GM19324 (cell line): Measurements from ENCODE around the gene ADAMTS18.

Experiments used
- ATAC-seq: cut with Tn5 transposase; IDR thresholded peaks from one replicate; pipeline ENCODE4 v1.9.1; 2021; ENCODE audit warnings: mild to moderate bottlenecking, moderate library complexity; ENCODE audit not compliant: unreplicated experiment, low FRiP score

ADAMTS18 gene

GRCh38 chr16:77439106-77439505 lies 4.3 kb upstream of the ADAMTS18 start:
- no peak for ATAC-seq

GRCh38 chr16:77437859-77438258 lies 3.0 kb upstream of the ADAMTS18 start:
- ATAC-seq = no peak

- ATAC-seq = no peak
Observed at GRCh38 chr16:77435272-77435820, 512 bp upstream of the ADAMTS18 start.

- ATAC-seq = no peak
Observed at GRCh38 chr16:77434022-77434529, 758 bp downstream of the ADAMTS18 start.

- ATAC-seq = no peak
Observed at GRCh38 chr16:77433146-77433545, 1.7 kb downstream of the ADAMTS18 start.

GRCh38 chr16:77432264-77432663 lies 2.6 kb downstream of the ADAMTS18 start:
- ATAC-seq = no peak

- ATAC-seq = no peak
Observed at GRCh38 chr16:77430787-77431585, 3.8 kb downstream of the ADAMTS18 start.

- ATAC-seq = no peak
Observed at GRCh38 chr16:77430360-77430759, 4.5 kb downstream of the ADAMTS18 start.

- no peak for ATAC-seq
Observed at GRCh38 chr16:77424871-77425604, 9.8 kb downstream of the ADAMTS18 start.

- no peak for ATAC-seq
Observed at GRCh38 chr16:77422196-77422784, 12.5 kb downstream of the ADAMTS18 start.

- ATAC-seq = no peak
Observed at GRCh38 chr16:77416939-77417480, 17.8 kb downstream of the ADAMTS18 start.

GRCh38 chr16:77414752-77415231 lies 20.0 kb downstream of the ADAMTS18 start:
- no peak for ATAC-seq

- no peak for ATAC-seq
Observed at GRCh38 chr16:77410449-77410848, 24.4 kb downstream of the ADAMTS18 start.

- ATAC-seq = no peak
Observed at GRCh38 chr16:77409311-77409710, 25.5 kb downstream of the ADAMTS18 start.

GRCh38 chr16:77408607-77409006 lies 26.2 kb downstream of the ADAMTS18 start:
- ATAC-seq = no peak

- no peak for ATAC-seq
Observed at GRCh38 chr16:77406680-77407079, 28.2 kb downstream of the ADAMTS18 start.

GRCh38 chr16:77404775-77405174 lies 30.1 kb downstream of the ADAMTS18 start:
- no peak for ATAC-seq

GRCh38 chr16:77403732-77404131 lies 31.1 kb downstream of the ADAMTS18 start:
- ATAC-seq = no peak

GRCh38 chr16:77402672-77403071 lies 32.2 kb downstream of the ADAMTS18 start:
- ATAC-seq = no peak

- no peak for ATAC-seq
Observed at GRCh38 chr16:77402118-77402517, 32.7 kb downstream of the ADAMTS18 start.

GRCh38 chr16:77399546-77399945 lies 35.3 kb downstream of the ADAMTS18 start:
- ATAC-seq = no peak
